Measurements from ENCODE around the gene APH1B. TPM values are rescaled to one million over a fixed set of nuclear protein-coding genes. Genes with fewer than 3 reads are reported as not detected.

APH1B gene
- total RNA-seq, 4 donors from 2014 or later = 17.0 to 42.2 (median 21.8) TPM

DNA sequence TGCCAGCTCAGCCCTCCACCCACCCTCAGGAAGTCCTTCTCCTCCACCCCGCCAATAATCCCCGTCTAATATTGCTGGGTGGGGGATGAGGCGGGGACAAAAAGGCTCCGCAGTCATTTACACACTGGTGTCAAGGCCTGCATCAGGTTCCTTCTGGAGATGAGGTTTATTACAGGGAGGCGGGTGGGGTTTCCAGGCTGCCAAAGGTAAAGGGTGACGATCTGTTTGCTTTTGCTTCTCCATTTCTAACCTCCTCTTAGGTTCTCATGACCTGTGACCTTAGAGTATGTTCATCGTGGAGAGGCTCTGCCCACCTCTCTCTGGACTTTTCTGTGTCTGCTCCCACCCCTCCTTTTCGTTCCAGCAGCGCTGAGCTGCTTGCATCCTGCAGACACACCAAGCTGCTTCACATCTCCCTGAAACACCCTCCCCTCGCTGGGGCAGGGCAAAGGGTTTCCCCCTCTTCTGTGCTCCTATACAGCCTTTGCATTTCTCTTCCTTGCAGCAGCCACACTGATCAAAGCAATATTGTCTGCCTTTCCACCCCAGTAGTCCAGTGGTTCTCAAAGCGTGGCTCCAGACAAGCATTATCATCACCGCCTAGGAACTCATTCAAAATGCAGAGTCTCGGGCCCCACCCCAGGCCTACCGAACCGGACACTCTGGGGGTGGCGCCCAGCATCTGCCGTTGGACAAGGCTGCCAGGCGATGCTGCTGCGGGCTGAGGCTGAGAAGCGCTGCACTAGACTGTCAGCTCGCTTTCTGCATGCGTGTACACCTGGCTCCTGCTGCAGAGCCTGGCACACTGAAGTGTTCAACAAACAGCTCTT lies 77.6 kb downstream of the APH1B start:
- TF ChIP-seq, protein P1, sequence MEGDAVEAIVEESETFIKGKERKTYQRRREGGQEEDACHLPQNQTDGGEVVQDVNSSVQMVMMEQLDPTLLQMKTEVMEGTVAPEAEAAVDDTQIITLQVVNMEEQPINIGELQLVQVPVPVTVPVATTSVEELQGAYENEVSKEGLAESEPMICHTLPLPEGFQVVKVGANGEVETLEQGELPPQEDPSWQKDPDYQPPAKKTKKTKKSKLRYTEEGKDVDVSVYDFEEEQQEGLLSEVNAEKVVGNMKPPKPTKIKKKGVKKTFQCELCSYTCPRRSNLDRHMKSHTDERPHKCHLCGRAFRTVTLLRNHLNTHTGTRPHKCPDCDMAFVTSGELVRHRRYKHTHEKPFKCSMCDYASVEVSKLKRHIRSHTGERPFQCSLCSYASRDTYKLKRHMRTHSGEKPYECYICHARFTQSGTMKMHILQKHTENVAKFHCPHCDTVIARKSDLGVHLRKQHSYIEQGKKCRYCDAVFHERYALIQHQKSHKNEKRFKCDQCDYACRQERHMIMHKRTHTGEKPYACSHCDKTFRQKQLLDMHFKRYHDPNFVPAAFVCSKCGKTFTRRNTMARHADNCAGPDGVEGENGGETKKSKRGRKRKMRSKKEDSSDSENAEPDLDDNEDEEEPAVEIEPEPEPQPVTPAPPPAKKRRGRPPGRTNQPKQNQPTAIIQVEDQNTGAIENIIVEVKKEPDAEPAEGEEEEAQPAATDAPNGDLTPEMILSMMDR (IDR thresholded peaks at IDR 0.05; ENCODE audit: low read depth) = no peak

DNA sequence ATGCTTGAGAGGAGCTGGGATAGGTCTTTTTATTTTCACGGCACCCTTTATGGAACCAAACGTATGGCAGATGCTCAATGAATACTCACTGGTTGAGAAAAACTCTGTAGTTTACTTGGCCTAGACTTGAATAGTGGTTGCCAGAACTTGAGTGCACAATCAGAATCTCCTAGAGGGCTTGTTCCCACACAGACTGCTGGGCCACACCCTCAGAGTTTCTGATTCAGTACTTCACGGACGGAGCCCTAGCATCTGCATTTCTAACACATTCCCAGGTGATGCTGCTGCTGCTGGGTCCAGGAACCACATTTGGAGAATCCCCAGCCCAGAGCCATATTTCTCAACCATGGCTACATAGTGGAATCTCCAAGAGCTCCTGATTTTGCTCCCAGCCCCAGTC lies 79.7 kb downstream of the APH1B start:
- TF ChIP-seq, protein P1 (IDR thresholded peaks at IDR 0.05; ENCODE audit: low read depth) = no peak

DNA sequence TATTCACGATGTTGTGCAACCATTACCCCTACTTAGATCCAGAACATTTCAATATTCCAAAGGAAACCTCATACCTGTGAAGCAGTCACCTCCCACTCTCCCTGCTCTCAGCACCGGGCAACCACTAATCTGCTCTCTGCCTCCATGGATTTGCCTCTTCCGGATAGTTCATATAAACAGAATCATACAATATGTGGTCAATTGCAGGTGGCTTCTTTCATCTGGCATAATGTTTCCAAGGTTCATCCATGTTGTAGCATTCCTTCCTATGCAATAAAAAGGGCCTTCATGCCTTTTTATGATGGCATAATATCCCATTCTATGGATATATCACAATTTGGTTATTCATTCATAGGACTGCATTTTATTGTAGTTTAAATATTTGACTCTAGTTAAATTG lies 80.3 kb downstream of the APH1B start:
- TF ChIP-seq, protein P1 (IDR thresholded peaks at IDR 0.05; ENCODE audit: low read depth) = no peak

DNA sequence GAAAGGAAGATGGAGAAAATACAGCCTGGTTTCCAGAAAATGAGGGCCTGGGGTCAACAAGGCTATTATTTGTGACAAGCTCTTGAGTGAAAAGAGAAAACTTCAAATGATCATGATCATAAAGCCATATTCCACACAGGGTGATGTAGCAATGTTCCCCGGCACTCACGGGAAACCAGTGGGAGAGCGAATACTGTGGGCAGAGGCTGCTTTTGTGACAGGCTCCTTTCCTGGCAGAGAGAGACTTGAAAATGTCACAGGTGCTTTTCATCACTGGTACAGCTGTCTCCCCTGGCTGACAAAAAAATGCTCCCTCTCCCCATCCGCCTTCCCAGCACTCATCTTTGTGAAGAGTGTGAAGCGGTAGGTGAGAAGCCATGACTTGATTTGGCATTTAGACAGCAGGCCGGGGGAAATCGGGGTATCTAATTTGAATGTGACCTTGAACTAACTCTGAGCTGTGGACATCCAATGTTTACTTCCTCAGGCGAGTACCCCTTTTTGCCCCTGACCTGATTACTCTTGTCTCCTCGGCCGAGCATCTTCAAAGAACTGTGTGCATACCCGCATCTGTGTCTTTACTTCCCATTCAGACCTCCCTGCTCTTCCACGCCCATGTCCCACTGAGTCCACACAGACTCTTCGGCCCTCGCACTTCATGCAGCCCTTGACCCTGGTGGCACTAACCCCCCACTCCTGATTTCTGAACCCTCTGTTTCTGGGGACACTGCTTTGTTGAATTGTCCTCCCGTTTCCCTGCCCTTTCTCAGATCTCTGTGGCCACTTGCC lies 81.0 kb downstream of the APH1B start:
- TF ChIP-seq, protein P1 (IDR thresholded peaks at IDR 0.05; ENCODE audit: low read depth) = no peak

Other genes starting within 250 kb of the APH1B start
- 100 to 1,000 TPM; 181 to 611 (median 293) TPM for gene TPM1, start 234.9 kb upstream of the APH1B start, total RNA-seq
- 10 to 100 TPM; 19.8 to 46.7 (median 30.0) TPM for gene LACTB, start 155.7 kb upstream of the APH1B start, total RNA-seq
- 100 to 1,000 TPM in 2 of 4 donors, 10 to 100 TPM in 2; 46.2 to 172 (median 99.7) TPM for gene RPS27L, start 120.1 kb upstream of the APH1B start, total RNA-seq
- 10 to 100 TPM; 24.9 to 93.8 (median 56.0) TPM for gene RAB8B, start 88.0 kb upstream of the APH1B start, total RNA-seq
- gene CA12, start 104.2 kb downstream of the APH1B start, total RNA-seq = 10 to 100 TPM in 1 of 4 donors, 1 to 10 TPM in 3; 1.5 to 16.3 (median 3.7) TPM
- gene USP3, start 227.0 kb downstream of the APH1B start, total RNA-seq = 10 to 100 TPM; 74.0 to 90.9 (median 75.5) TPM

Measured in subcutaneous adipose tissue (tissue), 4 donors.